Right forelimb (tissue), 1 donor: ENCODE measurements around the gene PANK2.
"Not testable (repeated sequence)": the region's sequence is repeated elsewhere in the genome, so short reads cannot be mapped to it uniquely, and the experiment has no call there.

ENCODE experiments used
- DNase-seq: peaks from one replicate; pipeline ENCODE4 v3.0.0-alpha.2; 2018

Gene PANK2

DNA sequence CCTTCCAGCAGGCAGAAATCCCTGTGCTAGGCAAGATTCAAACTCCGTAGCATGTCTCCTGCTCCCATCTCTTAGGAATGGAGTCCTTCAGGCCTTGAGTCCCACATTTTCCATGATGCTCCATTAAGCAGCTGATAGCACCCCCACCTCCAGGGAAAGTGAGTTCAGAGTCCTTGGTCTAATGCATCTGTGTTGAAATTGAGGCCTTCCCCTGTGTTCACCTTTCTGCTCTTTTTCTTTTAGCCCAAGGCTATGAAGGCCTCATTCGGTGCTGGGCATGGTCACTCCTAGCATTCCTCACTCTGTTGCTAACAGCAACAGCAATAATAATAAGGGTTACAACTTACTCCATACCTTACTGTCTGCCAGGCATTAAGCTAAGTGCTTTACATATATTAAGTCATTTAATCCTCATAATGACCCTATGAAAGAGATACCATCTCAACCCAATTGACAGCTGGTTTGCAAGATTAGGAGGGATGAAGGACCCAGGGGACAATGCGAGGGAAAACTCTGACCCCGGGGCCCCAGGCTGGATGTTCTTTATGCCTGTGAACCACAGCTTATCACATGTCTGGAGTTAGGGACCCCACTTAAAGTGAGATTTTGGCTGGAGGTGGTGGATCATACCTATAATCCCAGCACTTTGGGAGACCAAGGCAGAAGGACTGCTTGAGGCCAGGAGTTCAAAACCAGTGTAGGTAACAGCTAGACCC lies 17.5 kb upstream of the PANK2 start:
- DNase-seq: no peak

- DNase-seq: no peak
These were observed 15.7 kb upstream of the PANK2 start for GRCh38 chr20:3873507-3873906.

DNA sequence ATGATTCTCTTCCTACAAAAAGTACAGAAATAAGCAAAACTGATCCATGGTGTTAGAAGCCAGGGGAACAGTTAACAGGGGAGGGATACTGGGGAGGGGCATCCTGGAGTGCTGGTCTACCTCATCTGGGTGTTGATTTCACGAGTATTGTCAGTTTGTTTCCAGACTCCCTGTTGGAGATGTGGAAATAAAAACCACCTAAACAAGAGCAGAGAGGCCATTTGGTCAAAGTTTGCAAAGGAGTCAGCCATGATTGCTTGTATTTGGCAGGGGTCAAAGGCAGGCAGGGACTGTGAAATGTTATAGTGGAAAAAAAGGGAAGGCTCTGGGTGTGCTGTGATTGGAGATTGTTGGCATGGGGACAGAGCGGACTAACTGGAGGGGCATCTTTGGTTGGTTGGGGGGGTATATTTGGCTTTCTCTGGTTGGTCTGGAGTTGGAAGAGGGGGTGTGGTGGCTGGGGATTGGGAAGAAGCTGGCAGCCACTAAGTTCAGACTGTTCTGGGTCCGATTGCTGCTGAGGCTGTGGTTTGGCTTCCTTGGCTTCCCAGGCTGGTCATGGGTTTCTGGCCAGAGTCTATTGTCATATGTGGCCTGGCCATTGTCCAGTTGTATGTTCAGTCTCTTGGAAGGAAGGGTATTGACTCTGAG lies 14.9 kb upstream of the PANK2 start:
- no peak for DNase-seq

- DNase-seq: no peak
These were observed 13.7 kb upstream of the PANK2 start for GRCh38 chr20:3875378-3875974.

- no peak for DNase-seq
These were observed 13.2 kb upstream of the PANK2 start for GRCh38 chr20:3876000-3876399.

- DNase-seq: no peak
These were observed 12.5 kb upstream of the PANK2 start for GRCh38 chr20:3876676-3877075.

DNA sequence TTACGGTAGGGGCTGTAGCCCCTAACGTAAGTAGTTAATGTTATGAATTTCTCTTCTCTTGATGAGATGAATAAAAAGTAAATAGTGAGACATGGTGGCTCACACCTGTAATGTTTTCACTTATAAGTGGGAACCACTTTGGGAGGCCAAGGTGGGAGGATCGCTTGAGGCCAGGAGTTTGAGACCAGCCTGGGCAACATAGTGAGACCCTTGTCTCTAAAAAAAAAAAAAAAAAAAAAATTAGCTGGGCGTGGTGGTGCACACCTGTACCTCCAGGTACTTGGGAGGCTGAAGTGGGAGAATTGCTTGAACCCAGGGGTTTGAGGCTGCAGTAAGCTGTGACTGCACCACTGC lies 10.3 kb upstream of the PANK2 start:
- not testable (repeated sequence) for DNase-seq

GRCh38 chr20:3885715-3886114 lies 3.5 kb upstream of the PANK2 start:
- DNase-seq: no peak

DNA sequence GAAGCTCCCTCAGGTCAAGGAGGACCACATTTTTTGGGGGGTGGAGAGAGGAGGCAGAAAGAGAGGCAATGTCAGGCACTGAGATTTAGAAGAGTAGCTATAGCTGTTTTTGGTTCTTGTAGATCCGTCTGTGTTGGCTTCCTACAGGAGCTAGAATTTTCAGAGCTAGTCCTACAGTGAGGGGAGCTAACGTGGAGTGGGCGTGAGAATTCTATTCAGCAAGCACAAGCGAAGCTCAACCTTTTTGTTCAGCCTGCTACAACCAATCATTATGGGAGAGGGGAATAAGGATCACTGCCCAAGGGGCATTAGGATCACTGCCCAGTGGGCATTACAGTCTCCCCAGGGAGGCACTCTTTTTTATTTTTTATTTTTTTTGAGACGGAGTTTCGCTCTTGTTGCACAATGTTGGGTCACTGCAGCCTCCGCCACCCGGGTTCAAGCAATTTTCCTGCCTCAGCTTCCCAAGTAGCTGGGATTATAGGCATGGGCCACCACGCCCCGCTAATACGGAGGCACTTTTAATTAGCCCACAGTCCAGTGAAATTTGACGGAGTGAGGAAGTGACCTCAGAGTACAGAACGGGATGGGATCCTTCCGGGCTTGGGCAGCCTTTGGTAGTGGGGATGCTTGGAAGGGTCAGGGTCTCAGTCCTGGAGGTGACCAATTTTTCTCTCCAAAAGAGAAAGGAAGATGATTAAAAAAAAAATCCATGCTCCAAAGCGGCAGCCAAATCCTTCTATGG lies 1.1 kb upstream of the PANK2 start:
- peak; percentile 53 for DNase-seq

- peak; percentile 62 for DNase-seq
These were observed 556 bp downstream of the PANK2 start for GRCh38 chr20:3889489-3890397.

DNA sequence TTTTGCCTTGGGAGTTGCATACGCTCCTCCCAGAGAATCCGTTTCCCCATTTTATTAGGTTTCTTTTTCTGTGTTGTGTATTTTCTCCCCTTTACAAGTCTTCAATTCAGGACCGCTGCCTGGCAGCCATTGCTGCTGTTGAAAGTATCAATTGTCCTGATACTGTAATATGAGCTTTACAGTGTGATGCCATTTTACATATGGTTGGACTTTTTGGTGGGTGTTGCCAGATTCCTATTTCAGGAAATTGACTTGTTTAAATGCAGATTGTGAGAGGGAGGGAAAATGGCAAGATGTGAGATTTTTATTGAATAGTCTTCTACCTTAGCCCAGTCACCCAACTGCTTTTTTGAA lies 1.2 kb downstream of the PANK2 start:
- DNase-seq: no peak

GRCh38 chr20:3890999-3891929 lies 2.1 kb downstream of the PANK2 start:
- DNase-seq: no peak

DNA sequence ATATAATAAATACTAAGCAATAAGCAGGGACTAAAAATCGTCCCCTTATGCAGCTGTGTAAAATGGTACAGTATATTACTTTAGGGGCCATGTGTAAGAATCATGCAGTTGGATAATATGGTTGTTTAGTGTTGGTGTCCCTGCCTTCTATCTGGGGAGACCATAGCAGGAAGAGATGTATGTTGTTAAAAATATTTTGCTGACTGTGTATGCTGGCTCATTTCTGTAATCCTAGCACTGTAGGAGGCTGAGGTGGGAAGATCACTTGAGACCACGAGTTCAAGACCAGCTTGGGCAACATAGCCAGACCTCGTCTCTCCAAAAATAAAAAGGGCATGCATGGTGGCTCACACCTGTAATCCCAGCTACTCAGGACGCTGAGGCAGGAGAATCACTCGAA lies 5.6 kb downstream of the PANK2 start:
- DNase-seq: no peak

- DNase-seq: no peak
These were observed 7.1 kb downstream of the PANK2 start for GRCh38 chr20:3896302-3896701.

- DNase-seq: no peak
These were observed 7.8 kb downstream of the PANK2 start for GRCh38 chr20:3896853-3897583.

- not testable (repeated sequence) for DNase-seq
These were observed 9.0 kb downstream of the PANK2 start for GRCh38 chr20:3898181-3898580.

GRCh38 chr20:3898639-3899038 lies 9.5 kb downstream of the PANK2 start:
- DNase-seq: no peak

GRCh38 chr20:3900187-3900604 lies 11.0 kb downstream of the PANK2 start:
- DNase-seq: no peak

DNA sequence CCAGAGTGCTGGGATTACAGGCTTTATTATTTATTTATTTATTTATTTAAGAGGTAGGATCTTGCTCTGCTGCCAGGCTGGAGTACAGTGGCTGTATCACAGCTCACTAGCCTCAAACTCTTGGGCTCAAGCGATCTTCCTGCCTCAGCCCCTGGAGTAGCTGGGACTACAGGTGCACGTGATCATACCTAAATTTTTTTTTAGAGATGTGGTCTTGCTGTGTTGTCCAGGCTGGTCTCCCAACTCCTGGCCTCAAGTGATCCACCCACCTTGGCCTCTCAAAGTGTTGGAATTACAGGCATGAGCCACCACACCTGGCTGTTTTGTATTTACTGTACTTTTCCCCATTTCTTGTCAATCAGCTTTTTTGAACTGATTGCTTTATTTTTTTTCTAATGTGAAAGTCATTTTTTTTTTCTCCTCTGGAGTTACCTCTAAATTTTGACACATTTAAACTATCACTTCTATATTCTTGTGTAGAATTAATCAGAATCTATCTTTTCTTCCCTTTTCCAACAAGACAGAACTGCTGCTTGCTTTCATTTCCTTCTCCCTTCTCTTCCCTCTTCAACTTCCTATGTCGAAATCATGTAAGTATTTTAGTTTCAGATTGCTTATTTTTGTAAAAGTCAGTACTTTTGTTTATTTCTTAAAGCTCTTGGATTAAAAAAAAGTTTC lies 12.0 kb downstream of the PANK2 start:
- DNase-seq: no peak
